ENCODE measurements around the gene ZRANB3.

DNA sequence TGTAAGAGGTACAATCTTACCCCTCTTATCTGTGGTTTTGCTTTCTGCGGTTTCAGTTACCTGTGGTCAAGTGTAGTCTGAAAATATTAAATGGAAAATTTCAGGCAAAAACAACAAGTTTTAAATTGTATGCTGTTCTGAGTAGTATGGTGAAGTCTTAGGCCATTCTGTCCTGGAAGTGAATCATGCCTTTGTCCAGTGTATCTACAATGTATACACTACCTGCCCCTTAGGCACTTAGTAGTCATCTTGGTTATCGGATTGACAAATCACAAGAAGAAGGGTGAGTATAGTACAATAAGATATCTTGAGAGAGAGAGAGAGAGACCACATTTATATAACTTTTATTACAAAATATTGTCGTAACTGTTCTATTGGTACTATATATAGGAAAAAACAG, 435.4 kb downstream of the ZRANB3 start:
- TF ChIP-seq POLR2A (IDR thresholded peaks at IDR 0.05; ENCODE audit: low read length), result no peak
- TF ChIP-seq GATA1 (IDR thresholded peaks at IDR 0.05; ENCODE audit: low read depth, low read length), result no peak
